ENCODE measurements around the gene RGS3.

Gene RGS3

DNA sequence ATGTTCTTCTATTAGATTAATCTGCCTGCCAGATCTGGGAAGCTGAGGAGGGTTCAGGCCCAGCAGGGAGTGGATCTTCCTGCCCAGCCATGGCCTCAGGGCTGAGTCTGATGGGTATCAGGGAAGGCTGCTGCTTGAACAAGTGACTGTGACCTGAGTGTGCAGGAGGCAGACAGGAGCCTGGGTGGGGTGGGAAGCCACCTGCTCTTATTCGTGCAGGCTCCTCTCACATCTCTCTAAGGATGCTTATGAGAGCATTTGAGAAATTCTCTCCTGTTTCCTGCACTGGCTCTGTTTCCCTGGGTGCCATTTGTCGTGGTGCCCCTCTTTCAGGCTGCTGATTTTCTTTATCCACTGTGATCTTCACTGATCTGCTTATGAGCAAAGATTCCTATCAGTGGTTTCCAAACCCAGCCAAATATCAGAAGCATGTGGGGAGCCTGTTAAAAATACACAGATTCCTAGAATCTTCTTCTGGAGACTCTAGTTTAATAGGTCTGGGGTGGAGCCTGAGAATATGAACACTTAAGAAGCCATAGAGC, 2.1 kb downstream of the RGS3 start:
- DNase-seq (ENCODE audit: low spot score) = no peak

DNA sequence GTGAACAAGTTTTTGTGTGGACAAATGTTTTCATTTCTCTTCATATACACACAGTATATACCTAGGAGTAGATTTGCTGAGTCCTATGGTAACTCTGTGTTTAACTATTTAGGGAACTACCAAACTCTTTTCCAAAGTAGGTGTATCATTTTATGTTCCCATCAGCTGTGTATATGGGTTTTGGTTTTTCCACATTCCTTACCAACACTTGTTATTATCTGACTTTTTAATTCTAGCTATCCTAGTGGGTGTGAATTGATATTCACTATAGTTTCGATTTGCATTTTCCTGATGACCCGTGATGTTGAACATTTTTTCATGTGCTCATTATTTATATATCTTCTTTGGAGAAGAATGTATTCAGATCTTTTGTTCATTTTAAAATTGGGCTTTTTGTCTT, 3.7 kb downstream of the RGS3 start:
- DNase-seq (ENCODE audit: low spot score) = no peak

DNA sequence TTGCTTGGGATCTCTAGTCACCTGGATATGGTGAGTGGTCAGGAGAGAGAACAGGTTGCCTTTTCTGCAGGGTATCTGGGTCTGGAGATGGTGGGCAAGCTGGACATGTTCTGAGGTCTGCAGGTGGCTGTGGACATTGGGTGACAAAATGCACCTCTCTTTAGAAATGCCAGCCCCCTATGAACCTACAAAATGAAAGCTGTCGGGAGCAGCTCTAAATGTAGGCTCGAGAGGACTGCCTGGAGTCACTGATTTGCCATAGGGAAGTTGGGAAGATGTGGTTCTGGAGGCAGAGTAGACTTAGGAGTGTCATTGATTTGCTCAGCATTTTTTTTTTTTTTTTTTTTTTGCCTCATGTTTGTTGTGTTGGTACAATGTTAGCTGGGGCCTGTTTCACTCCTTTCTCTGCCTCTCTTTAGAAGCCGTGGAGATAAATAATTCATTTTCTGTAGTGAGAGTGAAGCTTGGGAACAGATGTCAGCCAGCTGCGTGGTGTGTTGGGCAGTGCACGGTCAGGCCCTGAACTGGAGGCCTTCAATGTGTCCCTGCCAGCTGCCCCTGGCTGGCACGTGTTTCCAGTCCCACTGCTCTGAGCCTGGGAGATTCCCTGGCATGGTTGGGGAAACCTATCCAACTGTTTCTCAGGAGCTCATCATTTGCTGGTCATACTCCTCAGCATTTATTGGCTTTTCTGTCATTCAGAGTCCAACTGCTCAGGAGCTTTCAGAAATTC, 5.4 kb downstream of the RGS3 start:
- peak; percentile 30 for DNase-seq (ENCODE audit: low spot score)

DNA sequence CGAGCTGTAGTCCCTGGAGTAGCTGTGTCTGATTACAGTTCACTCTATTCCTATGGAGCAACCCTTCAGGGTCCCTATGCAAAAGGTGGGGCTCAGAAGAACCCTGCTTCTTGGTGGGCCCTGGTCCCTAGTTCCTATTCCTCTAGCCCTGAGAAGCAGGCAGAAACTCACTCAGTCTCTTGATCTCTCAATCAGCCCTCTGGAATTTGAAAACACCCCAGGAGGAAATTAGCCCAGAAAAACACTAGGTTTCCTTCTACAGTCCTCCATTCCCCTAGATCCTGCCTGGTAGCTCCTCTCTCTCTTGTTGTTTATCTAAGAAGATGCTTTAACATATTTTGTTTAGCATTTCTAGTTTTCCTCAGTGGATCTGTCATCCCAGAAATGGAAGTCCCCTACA, 7.6 kb downstream of the RGS3 start:
- no peak for DNase-seq (ENCODE audit: low spot score)

DNA sequence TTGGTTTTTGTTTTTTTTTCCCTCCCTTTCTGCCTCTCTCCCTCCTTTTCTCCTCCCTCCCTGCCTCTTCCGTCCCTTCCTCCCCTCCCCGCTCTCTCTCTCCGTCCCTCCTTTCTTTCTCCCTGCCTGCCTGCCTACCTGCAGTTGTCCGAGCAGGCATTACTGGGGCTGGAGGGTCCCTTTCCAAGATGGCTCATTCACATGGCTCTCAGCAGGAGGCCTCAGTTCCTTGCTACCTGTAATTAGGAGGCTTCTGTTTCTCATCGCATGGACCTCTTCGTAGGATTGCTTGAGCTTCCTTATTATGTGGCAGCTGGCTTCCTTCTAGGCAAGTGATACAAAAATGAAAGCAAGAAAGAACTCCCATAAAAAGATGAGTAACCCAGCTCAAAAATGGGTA, 8.0 kb downstream of the RGS3 start:
- no peak for DNase-seq (ENCODE audit: low spot score)

DNA sequence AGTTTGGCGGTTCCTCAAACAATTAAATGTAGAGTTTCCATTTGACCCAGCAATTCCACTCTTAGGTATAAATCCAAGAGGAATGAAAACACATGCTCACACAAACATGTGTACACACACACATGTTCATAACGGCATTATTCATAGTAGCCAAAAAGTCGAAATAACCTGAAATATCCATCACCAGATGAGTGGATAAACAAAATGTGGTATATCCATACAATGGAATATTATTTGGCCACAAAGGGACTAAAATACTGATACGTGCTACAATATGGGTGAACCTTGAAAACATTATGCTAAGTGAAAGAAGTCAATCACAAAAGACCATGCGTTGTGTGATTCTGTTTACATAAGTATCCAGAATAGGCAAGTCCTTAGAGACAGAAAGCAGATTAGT, 8.7 kb downstream of the RGS3 start:
- DNase-seq (ENCODE audit: low spot score) = no peak

DNA sequence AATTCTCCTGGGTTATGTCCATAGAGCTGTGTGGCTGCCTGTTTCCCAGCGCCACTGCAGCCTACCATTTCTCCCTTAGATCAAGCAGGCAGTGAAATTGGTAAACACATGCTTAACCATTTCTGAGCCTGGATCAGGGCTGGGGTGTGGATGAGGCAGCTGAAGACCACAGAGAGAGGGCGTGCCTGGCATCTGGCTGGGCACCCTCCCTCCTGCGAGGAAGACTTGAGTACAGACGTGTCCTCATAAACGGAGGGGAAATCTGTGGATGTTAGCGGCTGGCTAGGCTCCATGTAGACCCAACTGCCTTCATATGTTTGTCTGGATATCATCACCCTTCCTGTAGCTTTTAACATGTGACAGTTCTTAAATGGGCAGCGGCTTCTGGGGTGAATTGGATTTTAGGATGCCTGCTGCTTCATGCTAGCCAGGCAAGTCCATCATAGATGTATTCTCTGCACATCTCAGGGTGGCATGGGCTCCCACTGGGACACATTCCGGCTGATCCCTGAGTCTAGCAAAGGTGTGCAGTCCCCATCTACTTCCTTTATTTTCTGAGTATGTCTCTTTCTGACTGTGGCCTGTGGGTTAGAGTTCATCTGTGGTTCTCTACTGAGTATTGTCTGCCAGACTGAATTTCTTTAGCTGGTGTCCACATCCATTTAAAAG, 11.0 kb downstream of the RGS3 start:
- no peak for DNase-seq (ENCODE audit: low spot score)

DNA sequence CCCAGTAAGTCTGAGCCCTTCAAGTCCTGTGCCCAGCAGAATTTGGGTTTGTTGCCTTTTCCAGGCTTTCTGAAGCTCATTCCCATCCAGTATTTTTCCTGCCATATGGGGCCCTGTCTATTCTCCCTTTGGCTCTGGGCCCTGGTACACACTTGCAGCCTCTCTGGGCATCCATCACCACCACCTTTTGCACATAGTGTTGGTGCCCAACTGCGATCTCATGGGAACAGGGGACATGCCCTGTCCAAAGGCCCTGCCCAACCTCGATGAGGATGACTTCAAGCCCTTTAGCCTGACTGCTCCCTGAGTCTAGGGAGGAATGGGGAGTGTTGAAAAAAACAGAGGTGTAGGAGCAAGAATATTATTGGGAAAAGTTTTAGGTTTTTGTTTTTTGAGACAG, 11.5 kb downstream of the RGS3 start:
- no peak for DNase-seq (ENCODE audit: low spot score)

DNA sequence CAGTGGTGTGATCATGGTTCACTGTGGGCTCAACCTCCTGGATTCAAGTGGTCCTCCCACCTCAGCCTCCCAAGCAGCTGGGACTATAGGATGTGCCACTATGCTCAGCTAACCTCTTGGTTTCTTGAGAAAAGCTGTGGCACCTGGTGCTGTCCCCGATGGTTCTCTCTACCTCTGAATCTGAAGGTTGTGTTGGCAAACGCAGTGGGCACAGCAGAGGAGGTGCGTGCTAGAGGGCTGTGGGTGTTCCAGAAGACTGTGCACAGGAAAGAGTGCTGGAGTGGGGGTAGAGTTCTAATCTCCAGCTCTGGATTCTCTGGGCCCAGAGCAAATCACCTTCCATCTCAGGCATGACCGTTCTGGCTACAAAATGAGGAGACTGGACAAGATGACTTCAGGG, 12.5 kb downstream of the RGS3 start:
- no peak for DNase-seq (ENCODE audit: low spot score)

DNA sequence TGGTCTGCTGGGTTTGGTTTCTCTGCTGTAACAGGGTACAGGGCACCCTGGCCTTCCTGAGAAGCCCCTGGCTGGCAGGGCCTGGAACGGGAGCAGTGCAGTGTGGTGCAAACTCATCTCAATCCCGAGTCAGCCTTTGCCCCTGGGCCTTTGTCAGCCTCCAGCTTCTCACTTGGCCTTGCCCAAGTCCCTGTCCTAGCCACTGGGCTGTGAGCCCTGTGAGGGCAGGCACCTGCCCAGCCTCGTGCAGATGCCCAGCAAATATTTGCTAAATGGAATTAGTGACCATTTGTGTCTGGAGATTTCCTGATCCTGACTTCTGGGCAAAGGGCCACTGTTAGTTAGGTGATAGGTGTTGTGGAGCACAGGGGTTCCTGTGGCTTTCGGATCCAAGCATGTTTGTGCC, 13.0 kb downstream of the RGS3 start:
- DNase-seq (ENCODE audit: low spot score) = no peak

DNA sequence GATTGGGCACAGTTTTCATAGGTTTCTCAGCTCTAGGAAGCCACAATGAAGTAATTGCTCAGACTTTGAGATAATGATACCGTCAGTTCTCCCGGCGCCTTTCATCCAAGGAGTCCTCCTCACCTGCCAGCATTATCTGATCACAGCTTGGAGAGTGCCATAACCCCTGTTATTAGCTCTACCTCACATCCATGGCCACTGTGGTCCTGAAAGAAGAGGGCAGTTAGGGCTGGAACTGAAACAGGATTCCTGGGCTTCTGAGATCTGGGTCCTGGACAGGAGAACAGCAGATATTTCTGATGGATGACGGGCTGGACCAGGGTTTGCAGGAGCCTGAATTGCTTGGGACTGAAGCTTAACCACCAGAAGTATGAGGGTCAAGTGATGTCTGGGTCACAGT, 13.5 kb downstream of the RGS3 start:
- DNase-seq (ENCODE audit: low spot score) = no peak

DNA sequence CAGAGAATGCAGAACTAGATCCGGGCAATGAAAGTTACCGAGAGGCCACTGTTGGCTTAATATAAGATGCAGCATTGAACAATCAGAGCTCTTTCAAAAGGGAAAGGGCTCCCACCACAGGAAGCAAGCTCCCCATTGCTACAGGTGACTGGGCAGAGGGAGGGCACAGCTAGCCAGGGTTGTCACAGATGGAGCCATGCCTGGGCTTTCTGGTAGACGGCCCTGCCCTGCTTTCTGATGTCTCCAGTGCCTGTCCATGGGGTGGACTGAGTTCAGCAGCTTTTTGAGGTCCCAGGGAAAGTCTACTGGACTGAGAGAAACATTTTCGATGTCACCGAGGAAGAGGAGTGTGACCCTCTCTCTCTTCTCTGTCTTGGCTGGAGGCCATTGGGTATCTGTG, 14.1 kb downstream of the RGS3 start:
- no peak for DNase-seq (ENCODE audit: low spot score)

DNA sequence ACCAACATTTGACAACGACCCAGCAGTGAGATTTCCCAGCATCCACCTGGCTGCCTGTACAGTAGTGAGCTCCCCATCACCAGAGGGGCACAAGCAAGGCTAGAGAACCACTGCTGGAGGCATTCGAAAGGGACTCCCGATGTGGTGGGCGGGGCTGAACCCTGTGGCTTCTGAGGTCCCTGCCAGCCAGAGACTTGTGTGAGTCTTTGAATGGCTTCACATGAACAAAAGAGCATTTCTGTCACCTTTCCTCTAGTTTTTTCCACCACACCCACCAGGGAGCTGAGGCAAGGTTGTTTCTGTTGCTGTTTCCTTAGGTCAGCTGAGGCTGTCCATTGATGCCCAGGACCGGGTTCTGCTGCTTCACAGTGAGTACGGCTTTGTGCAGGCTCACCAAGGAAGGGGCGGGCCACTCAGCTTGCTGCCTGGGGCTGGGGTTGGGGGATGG, 15.7 kb downstream of the RGS3 start:
- DNase-seq (ENCODE audit: low spot score) = no peak

DNA sequence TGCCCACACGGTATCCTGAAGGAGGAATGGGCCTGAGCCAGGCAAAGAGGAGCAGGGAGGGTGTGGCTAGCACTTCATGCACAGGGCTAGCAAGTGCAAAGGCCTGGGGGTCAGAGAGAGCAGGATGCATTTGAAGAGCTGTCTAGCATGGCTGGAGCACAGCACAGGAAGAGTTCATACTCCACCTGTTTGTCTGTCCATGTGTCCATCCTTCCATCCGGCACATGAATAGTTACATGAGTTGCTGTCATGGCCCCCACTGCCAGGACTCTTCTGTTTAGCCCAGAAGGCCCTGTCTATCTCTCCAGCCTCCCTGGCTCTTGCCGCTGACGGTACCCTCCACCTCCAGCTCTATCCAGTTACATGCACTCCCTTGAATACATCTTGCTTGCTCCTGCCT, 17.1 kb downstream of the RGS3 start:
- DNase-seq (ENCODE audit: low spot score) = no peak

DNA sequence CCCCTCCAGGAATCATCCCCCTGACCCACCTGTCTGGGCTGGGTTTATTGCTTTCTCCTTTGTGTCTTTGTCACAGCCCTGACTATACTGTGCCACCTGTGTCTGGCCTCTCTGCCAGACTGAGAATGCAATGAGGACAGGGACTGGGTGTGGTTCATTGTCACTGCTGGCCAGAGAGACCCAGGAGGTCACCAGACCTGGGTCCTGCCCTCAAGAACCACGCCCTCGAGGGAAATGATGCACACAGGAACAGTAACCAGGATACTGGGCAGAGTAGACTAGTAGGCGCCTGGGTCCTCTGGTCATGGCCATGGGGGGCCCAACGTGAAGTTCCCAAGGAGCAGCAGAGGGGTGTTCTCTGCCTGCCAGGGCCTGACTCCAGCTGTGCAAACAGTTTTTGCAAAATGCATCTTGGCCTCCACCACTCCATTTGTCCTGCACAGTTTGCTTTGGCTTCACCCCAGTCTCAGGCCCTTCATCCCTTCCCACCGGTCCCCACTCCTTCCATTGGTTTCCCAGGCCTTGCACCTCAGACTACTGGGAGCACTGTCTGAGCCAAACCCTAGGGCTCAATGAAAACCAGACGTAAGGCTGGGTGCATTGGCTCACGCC, 17.8 kb downstream of the RGS3 start:
- DNase-seq (ENCODE audit: low spot score) = no peak

DNA sequence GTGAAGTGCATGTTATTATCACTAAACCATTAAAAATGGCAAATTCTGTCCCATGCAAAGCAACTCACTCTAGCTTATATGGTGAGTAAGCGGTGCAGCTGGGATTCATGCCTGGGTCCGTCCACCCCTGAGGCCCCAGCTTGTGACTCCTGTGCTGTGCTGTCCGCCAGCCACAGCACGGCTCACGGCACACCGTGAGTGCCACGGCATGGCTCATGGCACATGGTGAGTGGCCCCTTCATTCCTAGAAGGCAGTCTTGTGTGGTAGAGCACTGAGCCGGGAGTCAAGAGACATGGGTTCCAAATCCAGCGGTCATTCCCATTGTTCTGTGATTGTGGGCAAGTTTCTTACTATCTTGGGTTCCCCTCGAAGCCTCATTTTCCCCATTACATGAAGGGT, 18.8 kb downstream of the RGS3 start:
- no peak for DNase-seq (ENCODE audit: low spot score)

DNA sequence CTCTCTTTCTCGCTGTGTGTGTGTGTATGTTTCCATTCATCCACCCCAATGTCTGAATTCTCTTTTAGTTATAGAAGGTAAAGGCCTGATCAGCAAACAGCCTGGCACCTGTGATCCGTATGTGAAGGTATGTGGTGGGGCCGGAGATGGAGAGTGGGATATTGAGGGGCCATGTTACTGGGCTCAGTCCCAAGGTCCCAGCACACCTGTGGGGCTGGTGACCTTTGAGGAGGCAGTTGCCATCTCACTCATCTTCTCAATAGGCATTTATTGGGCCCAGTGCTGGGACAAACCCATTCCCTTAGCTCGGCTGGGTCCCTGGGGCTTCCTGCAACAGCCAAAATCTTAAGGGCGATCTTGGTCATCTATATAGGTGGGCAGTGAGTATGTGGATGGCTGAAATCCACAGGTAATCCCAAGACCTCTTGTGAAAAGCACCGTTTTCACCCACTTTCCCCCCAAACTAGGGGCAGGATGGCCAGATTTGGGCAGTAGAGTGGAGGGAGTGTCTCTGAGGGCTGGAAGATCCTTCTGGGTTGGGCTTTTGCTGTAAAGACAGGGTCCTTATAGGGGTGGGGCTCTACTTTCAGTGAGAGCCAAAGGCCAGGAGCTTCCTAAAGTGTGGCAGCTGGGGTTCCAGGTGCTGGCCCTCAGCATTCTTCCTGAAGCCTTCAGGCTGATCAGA, 19.6 kb downstream of the RGS3 start:
- no peak for DNase-seq (ENCODE audit: low spot score)

DNA sequence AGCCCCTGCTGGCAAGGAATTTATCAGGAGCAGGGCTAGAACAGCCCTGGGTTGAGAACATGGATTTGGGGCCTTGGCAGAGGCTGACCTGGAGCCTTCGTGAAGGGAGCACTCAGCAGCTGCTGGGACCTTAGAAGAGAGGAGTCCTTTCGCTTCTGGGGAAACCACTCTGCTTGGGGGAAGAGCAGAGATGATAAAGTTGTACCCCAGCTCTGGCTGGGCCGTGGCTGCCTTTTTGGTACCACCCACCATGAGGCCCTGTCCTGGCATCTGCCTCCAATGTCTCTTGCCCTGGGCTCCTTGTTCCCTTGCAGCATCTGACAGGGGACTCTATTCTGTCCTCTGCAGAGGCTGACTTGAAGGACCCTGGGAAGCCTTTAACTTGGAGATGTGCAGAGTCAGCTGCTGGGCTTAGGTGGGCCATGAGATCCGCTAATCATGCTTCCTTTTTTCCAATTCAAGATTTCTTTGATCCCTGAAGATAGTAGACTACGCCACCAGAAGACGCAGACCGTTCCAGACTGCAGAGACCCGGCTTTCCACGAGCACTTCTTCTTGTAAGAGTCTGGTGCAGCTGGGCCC, 20.2 kb downstream of the RGS3 start:
- DNase-seq (ENCODE audit: low spot score) = no peak

DNA sequence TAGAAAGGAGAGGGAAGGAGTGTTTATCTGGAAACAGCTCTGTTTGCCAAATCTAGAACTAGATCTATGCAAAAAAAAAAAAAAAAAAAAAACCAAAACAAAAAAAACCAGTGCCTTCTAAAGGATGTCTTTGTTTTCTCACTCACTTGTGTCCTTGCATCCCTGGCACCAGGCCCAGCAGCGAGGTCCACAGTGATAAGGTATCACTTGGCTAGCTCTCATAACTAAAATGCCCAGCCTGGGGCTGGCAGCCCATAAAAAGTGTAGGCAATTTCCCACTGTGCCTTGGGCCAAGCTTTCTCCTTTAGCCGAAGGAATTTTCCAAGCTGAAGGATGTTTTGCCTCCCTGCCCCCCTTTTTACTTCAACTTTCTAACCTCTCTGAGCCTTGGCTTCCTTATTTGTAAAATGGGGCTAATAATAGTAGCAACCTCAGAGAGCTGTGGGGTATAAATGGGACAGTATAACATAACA, 20.8 kb downstream of the RGS3 start:
- no peak for DNase-seq (ENCODE audit: low spot score)

DNA sequence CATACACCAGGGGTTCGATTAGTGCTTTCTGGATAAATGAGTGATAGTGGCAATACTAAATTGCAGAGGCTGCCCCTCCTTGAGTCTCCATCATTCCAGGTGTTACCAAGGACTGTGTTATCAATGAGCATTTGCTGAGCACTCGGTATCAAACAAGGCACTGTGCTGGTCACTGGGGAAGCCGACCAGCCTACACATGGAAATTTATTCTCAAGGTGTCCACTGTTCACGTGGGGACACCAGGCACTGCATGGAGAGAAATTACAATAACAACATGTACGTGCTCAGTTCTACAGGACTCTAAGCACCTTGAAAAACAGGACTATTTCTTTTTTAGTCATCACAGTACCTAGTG, 22.2 kb downstream of the RGS3 start:
- no peak for DNase-seq (ENCODE audit: low spot score)

DNA sequence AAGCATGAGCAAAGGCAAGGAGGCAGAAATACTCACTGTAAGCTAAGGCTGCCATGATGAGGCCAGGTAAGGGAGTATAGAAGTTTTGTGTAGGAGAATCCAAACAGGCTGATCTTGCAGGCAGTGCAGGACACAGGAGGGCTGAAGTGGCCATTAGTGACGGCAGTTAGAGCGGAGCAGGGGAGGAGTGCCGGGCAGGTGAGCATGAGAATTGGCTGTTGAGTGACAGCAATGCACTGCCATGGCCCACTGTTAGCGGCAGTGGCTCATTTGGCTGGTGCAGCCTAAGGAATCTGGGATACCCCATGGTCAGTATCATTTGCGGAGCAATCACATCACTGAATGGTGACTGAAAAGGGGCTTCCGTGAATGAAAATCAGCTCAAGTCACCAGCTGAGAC, 22.8 kb downstream of the RGS3 start:
- DNase-seq (ENCODE audit: low spot score) = no peak

DNA sequence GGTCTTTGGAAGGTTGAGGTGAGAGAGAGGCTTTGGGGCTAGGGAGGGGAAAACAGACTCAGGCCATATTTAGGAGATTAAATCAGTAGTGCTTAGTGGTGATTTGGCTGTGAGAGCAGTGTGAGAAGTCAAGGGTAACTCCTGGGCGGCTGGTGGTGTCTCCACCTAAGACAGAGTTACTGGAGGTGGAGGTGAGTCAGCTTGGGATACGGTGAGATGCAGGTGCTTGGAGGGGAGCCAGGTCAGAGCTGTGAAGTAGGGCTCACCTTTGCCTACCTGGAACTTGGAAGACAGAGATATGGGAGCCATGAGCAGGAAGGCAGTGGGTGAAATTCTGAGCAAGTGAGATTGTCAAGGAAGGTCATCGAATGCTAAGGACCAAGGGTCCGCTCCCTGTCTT, 24.5 kb downstream of the RGS3 start:
- no peak for DNase-seq (ENCODE audit: low spot score)
